ENCODE measurements around the gene C9.

DNA sequence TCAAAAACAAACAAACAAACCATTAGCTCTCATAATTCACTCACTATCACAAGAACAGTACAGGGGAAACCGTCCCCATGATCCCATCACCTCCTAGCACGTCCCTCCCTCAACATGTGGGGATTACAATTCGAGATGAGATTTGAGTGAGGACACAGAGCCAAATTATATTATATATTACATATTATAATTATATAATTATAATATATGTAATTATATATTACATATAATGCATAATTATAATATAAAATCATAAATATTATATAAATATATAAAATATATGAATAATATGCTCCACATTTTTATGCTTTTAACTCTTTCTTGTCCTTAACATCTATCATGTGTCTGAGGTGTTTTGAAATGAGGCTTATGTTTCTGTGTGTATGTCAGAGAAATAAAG, 3.4 kb upstream of the C9 start:
- TF ChIP-seq, protein P1, sequence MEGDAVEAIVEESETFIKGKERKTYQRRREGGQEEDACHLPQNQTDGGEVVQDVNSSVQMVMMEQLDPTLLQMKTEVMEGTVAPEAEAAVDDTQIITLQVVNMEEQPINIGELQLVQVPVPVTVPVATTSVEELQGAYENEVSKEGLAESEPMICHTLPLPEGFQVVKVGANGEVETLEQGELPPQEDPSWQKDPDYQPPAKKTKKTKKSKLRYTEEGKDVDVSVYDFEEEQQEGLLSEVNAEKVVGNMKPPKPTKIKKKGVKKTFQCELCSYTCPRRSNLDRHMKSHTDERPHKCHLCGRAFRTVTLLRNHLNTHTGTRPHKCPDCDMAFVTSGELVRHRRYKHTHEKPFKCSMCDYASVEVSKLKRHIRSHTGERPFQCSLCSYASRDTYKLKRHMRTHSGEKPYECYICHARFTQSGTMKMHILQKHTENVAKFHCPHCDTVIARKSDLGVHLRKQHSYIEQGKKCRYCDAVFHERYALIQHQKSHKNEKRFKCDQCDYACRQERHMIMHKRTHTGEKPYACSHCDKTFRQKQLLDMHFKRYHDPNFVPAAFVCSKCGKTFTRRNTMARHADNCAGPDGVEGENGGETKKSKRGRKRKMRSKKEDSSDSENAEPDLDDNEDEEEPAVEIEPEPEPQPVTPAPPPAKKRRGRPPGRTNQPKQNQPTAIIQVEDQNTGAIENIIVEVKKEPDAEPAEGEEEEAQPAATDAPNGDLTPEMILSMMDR (IDR thresholded peaks at IDR 0.05; ENCODE audit: low read depth, low read length, poor library complexity, severe bottlenecking) = no peak
- TF ChIP-seq EZH2phosphoT487 (IDR thresholded peaks at IDR 0.05; ENCODE audit: borderline replicate concordance, low read length) = no peak

All from DOHH2 (cell line).